ENCODE measurements around the gene CLCN6. TPM values are rescaled to one million over a fixed set of nuclear protein-coding genes. Genes with fewer than 3 reads are reported as not detected.
A peak's percentile ranks its signal among the peaks of the same experiment; 100 is the strongest.

CLCN6 gene
- total RNA-seq, 4 donors from 2014 or later: 14.4 to 20.4 (median 18.0) TPM

- no peak for DNase-seq (ENCODE audit: low spot score)
- no peak for ATAC-seq (ENCODE audit: low FRiP score)
- TF ChIP-seq CTCF (IDR thresholded peaks at IDR 0.05): no peak
These were observed 16.6 kb upstream of the CLCN6 start for GRCh38 chr1:11789126-11790067.

DNA sequence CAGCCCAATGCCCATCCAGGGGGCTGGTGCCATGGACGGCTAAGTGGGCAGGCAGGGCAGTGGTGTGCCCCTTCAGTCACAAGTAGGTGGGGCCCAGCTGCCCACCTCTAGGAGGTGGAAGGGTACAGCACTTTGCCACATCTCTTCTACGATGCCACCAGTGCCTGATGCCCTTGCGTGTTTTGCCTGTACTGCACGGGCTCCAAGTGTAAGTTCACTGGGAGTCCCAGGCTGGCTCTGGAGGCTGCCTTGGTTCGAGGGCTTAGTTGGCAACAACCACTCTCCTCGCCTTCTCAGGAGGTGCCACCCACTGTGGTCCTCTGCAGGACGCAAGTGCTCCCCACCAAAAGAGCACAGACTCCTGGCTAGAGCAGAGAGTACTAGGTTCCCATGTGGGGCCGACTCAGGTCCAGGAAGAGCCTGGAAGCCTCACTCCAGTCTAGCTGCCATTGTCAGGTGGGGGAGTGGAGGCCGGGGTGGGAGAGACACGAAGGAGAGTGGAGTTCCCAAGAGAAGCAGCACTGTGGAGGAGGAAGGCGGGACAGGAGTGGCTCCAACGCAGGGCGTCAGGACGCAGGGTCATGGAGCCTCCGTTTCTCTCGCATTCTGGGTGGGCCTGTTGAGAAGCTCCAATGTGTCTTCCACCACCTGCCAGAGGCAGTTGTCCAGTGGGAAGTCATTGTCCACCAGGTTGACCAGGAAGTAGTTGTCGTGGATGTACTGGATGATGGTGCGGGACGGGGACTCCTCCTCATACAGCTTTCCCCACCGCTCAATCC is 15.7 kb upstream of the CLCN6 start:
- DNase-seq (ENCODE audit: low spot score): no peak
- no peak for ATAC-seq (ENCODE audit: low FRiP score)
- TF ChIP-seq CTCF (IDR thresholded peaks at IDR 0.05): no peak

DNA sequence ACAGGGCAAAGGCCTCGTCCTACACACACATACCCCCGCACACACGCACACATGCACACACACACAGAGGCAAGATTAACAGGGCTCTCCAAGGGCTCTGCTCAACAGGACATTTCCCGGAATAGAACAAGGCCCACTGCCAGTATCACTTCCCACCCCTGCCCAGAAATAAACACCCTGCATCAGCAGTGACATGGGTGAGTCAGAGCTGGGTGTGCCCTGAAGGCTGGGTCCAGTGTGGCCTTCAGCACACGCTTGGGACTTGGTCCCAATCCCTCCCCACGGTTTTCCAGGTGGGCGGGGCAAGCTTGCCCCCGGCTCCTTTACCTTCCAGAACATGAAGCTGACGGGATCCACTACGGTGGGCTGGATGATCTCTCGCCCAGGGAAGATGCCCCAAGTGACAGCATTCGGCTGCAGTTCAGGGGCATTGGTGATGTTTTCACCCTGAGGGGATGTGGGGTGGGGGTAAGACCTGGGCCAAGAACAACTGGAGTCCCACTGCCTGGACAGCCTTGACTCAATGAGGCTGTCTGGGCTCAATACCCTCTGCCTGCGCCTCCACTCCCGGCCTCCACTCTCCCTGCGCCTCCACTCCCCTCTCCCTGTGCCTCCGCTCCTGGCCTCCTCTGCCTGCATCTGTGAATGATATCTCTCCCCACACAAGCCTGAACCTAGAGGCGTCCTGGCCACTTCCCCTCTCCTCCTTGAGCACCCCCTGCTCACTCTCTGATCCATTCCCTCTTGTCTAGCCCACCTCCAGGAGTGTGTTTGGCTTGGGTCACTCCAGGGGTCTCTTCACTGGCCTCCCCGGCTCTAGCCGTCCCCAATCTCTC is 14.9 kb upstream of the CLCN6 start:
- ATAC-seq (ENCODE audit: low FRiP score): peak; percentile 90
- TF ChIP-seq CTCF (IDR thresholded peaks at IDR 0.05): no peak

DNA sequence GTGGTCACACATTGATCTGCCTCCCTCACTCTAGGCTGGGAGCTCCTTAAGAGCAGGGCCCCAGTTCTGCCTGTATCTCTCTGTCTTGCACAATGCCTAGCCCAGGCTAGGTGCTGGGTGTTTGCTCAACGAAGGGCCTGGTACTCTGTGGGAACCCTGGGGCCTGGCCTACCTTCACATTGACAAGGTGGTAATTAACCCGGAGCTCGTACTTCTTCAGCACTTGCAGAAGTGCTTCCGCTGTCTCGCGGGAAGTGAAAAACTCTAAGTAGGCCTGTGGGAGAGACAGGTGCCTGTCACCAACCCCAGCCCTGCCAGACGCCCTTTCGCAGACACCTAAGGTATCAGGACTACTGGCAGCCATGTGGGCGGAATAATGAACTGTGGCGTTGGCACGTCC is 13.9 kb upstream of the CLCN6 start:
- no peak for ATAC-seq (ENCODE audit: low FRiP score)
- TF ChIP-seq CTCF (IDR thresholded peaks at IDR 0.05): no peak
- DNase-seq (ENCODE audit: low spot score): no peak

More for the DNA sequence above, 14.9 kb upstream of the CLCN6 start:
- DNase-seq (ENCODE audit: low spot score): peak; percentile 73

DNA sequence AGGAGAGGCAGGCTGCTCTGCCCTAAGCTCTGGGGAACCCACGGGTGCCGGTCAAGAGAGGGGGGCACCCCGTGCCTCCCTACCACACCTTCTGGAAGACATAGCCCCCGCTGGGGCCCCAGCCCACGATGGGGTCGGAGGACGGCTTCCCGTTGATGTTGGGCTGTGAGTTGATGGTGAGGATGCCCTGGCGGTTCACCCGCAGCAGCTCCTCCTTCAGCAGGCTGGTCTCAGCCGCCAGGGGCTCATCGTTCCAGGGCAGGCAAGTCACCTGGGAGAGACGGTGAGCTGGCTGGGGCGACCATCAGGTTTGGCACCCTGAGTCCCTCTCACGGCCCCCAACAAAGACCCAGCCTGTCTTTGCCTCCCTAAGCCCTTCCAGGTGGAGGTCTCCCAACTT is 12.2 kb upstream of the CLCN6 start:
- TF ChIP-seq CTCF (IDR thresholded peaks at IDR 0.05): no peak
- ATAC-seq (ENCODE audit: low FRiP score) (no peak), DNase-seq (ENCODE audit: low spot score) (no peak)

GRCh38 chr1:11794446-11795237 is 11.3 kb upstream of the CLCN6 start:
- no peak for ATAC-seq (ENCODE audit: low FRiP score)
- TF ChIP-seq CTCF (IDR thresholded peaks at IDR 0.05): no peak
- no peak for DNase-seq (ENCODE audit: low spot score)
